H1 (cell line): ENCODE results near the gene TNP2. TPM values are rescaled to one million over a fixed set of nuclear protein-coding genes. Genes with fewer than 3 reads are reported as not detected.

ENCODE experiments used
- CTCF ChIA-PET: fragments of 300-600 bp; sonication (Branson Sonifier 250); formaldehyde crosslinking; loops from one replicate; lab custom pipeline; 2021; ENCODE audit not compliant: partially characterized antibody; lab: Charles Lee
- POLR2A ChIA-PET: fragments of 300-600 bp; sonication (Branson Sonifier 250); formaldehyde crosslinking; loops from one replicate; lab custom pipeline; 2021; ENCODE audit warnings: inconsistent platforms; ENCODE audit not compliant: partially characterized antibody; lab: Charles Lee
- DNase-seq, 2 experiments: peaks; one replicate each; pipeline versions ENCODE4 v3.0.0 to v3.0.0-alpha.2; 2010 to 2022; ENCODE audit warnings: low spot score in 2 of 2, low read depth in 1 of 2, mixed read lengths in 1 of 2
- FAIRE-seq: peaks from 2 replicates; lab custom pipeline; 2011; peaks lifted over from hg19 to GRCh38; lab: Jason Lieb, UNC
- H2AFZ ChIP-seq: 2 replicates; pipeline ENCODE4 v1.8.1; 2012; ENCODE audit warnings: low read length, inconsistent platforms
- H2AK5ac ChIP-seq: 2 replicates; pipeline ENCODE4 v1.6.1; 2013; ENCODE audit warnings: low read depth, low read length
- H2BK120ac ChIP-seq: replicated peaks from 2 replicates; pipeline ENCODE3; 2013; ENCODE audit warnings: low read depth, low read length, inconsistent platforms
- H2BK12ac ChIP-seq: 2 replicates; pipeline ENCODE4 v1.6.1; 2013; ENCODE audit warnings: low read depth, low read length
- H2BK15ac ChIP-seq: 2 replicates; pipeline ENCODE4 v1.6.1; 2013; ENCODE audit warnings: low read length
- H2BK20ac ChIP-seq: 2 replicates; pipeline ENCODE4 v1.6.1; 2013; ENCODE audit warnings: low read length
- H2BK5ac ChIP-seq: 2 replicates; pipeline ENCODE4 v1.6.1; 2013; ENCODE audit warnings: low read depth, low read length
- H3K14ac ChIP-seq: 2 replicates; pipeline ENCODE4 v1.6.1; 2013; ENCODE audit warnings: inconsistent platforms; ENCODE audit not compliant: insufficient read length
- H3K18ac ChIP-seq: 2 replicates; pipeline ENCODE4 v1.6.1; 2013; ENCODE audit warnings: low read length; ENCODE audit errors: extremely low read depth
- H3K23ac ChIP-seq: 2 replicates; pipeline ENCODE4 v1.6.1; 2013; ENCODE audit warnings: inconsistent platforms; ENCODE audit not compliant: insufficient read length
- H3K23me2 ChIP-seq: 2 replicates; pipeline ENCODE4 v1.6.1; 2013; ENCODE audit warnings: low read depth, low read length
- H3K27ac ChIP-seq: 2 replicates; pipeline ENCODE4 v1.6.1; 2011; ENCODE audit warnings: low read depth, low read length, inconsistent platforms
- H3K27me3 ChIP-seq, 4 experiments: replicated peaks in 1 of 4; 1 replicate in 1 of 4; 2 replicates in 3 of 4; pipeline versions ENCODE4 v1.6.1 to v1.8.1; 2011 to 2013; ENCODE audit warnings: low read length in 3 of 4, mild to moderate bottlenecking in 3 of 4, inconsistent platforms in 2 of 4, mixed read lengths in 2 of 4, moderate library complexity in 1 of 4; ENCODE audit not compliant: control insufficient read depth in 3 of 4, insufficient read depth in 3 of 4; ENCODE audit errors: extremely low read depth in 1 of 4
- H3K36me3 ChIP-seq, 4 experiments: 2 replicates each; pipeline versions ENCODE4 v1.6.1 to v1.8.1; 2011 to 2013; ENCODE audit warnings: mild to moderate bottlenecking in 4 of 4, low read length in 3 of 4, moderate library complexity in 2 of 4, control low read depth in 1 of 4, inconsistent platforms in 1 of 4; ENCODE audit not compliant: insufficient read depth in 4 of 4, control insufficient read depth in 2 of 4
- H3K4ac ChIP-seq: replicated peaks from 2 replicates; pipeline ENCODE3; 2013; ENCODE audit warnings: low read length, low read depth, mixed read lengths, inconsistent platforms; ENCODE audit not compliant: insufficient read length
- H3K4me1 ChIP-seq, 4 experiments: replicated peaks in 1 of 4; 1 replicate in 1 of 4; 2 replicates in 3 of 4; pipeline versions ENCODE4 v1.6.1 to v1.8.1; 2011 to 2013; ENCODE audit warnings: low read length in 3 of 4, inconsistent platforms in 2 of 4, mixed read lengths in 1 of 4; ENCODE audit not compliant: insufficient read depth in 4 of 4, control insufficient read depth in 3 of 4
- H3K4me2 ChIP-seq, 2 experiments: 2 replicates each; pipeline versions ENCODE4 v1.6.1 to v1.8.1; 2011 to 2013; ENCODE audit warnings: low read depth in 2 of 2, low read length in 2 of 2, control low read depth in 1 of 2, inconsistent platforms in 1 of 2, mild to moderate bottlenecking in 1 of 2; ENCODE audit not compliant: insufficient read depth in 1 of 2
- H3K4me3 ChIP-seq, 4 experiments: fragments of 200-600, 300-600 bp in 1 of 4; sonication (generic), shearing (Covaris generic), sonication (Bioruptor Twin) in 1 of 4; 2 replicates each; pipeline versions ENCODE4 v1.5.1 to v1.8.1; 2011 to 2016; ENCODE audit warnings: low read length in 4 of 4, low read depth in 3 of 4, control low read depth in 2 of 4, inconsistent platforms in 2 of 4, mild to moderate bottlenecking in 2 of 4, mixed read lengths in 1 of 4, moderate library complexity in 1 of 4; ENCODE audit not compliant: insufficient read depth in 2 of 4; ENCODE audit errors: extremely low read depth in 1 of 4
- H3K56ac ChIP-seq: replicated peaks from 2 replicates; pipeline ENCODE3; 2013; ENCODE audit warnings: low read depth, mild to moderate bottlenecking, mixed read lengths, low read length, inconsistent platforms; ENCODE audit not compliant: insufficient read length
- H3K79me1 ChIP-seq: 2 replicates; pipeline ENCODE4 v1.6.1; 2013; ENCODE audit warnings: low read depth, low read length, control low read depth
- H3K79me2 ChIP-seq, 2 experiments: 2 replicates each; pipeline versions ENCODE4 v1.6.1 to v1.8.1; 2012 to 2013; ENCODE audit warnings: low read length in 2 of 2, mild to moderate bottlenecking in 2 of 2, inconsistent platforms in 1 of 2; ENCODE audit not compliant: insufficient read depth in 2 of 2, control insufficient read depth in 1 of 2
- H3K9ac ChIP-seq, 4 experiments: replicated peaks in 1 of 4; 1 replicate in 1 of 4; 2 replicates in 3 of 4; pipeline versions ENCODE4 v1.6.1 to v1.8.1; 2011 to 2013; ENCODE audit warnings: low read depth in 3 of 4, low read length in 3 of 4, control low read depth in 2 of 4, mild to moderate bottlenecking in 2 of 4, moderate library complexity in 2 of 4, inconsistent platforms in 1 of 4; ENCODE audit errors: extremely low read depth in 1 of 4
- H3K9me3 ChIP-seq, 2 experiments: 2 replicates each; pipeline versions ENCODE4 v1.6.1 to v1.8.1; 2012 to 2013; ENCODE audit warnings: mild to moderate bottlenecking in 2 of 2, moderate library complexity in 2 of 2, control low read depth in 1 of 2, inconsistent platforms in 1 of 2, low read depth in 1 of 2, low read length in 1 of 2, mixed read lengths in 1 of 2; ENCODE audit not compliant: insufficient read depth in 2 of 2
- H4K20me1 ChIP-seq, 2 experiments: replicated peaks in 1 of 2; 2 replicates each; pipeline versions ENCODE3 to v1.8.1; 2011 to 2013; ENCODE audit warnings: inconsistent platforms in 2 of 2, low read length in 2 of 2, mild to moderate bottlenecking in 1 of 2; ENCODE audit not compliant: insufficient read depth in 2 of 2, control insufficient read depth in 1 of 2
- H4K5ac ChIP-seq: 2 replicates; pipeline ENCODE4 v1.6.1; 2013; ENCODE audit warnings: low read length, low read depth, mixed read lengths, inconsistent platforms; ENCODE audit not compliant: insufficient read length
- H4K8ac ChIP-seq: 2 replicates; pipeline ENCODE4 v1.8.0; 2013; ENCODE audit warnings: mild to moderate bottlenecking, moderate library complexity, low read length, inconsistent platforms; ENCODE audit not compliant: insufficient read depth; ENCODE audit errors: extremely low read depth
- H4K91ac ChIP-seq: replicated peaks from 2 replicates; pipeline ENCODE3; 2013; ENCODE audit warnings: low read length, mixed read lengths, inconsistent platforms; ENCODE audit not compliant: insufficient read length
- ATF2 ChIP-seq: IDR thresholded peaks from 2 replicates; pipeline ENCODE4 v1.6.1; 2012; ENCODE audit warnings: low read length, inconsistent platforms
- CREB1 ChIP-seq: IDR thresholded peaks from 2 replicates; pipeline ENCODE4 v1.6.1; 2012; ENCODE audit warnings: inconsistent platforms
- E2F6 ChIP-seq: IDR thresholded peaks from 2 replicates; pipeline ENCODE4 v1.6.1; 2012; ENCODE audit warnings: inconsistent platforms
- FOSL1 ChIP-seq: IDR thresholded peaks from 2 replicates; pipeline ENCODE4 v1.6.1; 2011; ENCODE audit warnings: mild to moderate bottlenecking, low read depth, low read length, moderate library complexity; ENCODE audit not compliant: insufficient read depth
- HDAC6 ChIP-seq: IDR thresholded peaks from one replicate; pipeline ENCODE4 v1.7.1; 2012; ENCODE audit warnings: low read depth, mild to moderate bottlenecking, inconsistent platforms, low read length, moderate library complexity
- MAX ChIP-seq: IDR thresholded peaks from 2 replicates; pipeline ENCODE4 v1.6.1; 2012; ENCODE audit warnings: inconsistent platforms
- POLR2AphosphoS5 ChIP-seq: IDR thresholded peaks from 2 replicates; pipeline ENCODE4 v1.6.1; 2011; ENCODE audit warnings: low read depth, low read length
- ZNF274 ChIP-seq: IDR thresholded peaks from 2 replicates; pipeline ENCODE4 v1.7.0; 2012; ENCODE audit warnings: low read length, borderline replicate concordance; ENCODE audit errors: extremely low read depth
- WGBS, 2 experiments: shearing (Covaris generic) in 1 of 2; methylation state at CpG; one replicate each; pipeline versions ENCODE4 v1.1.6 to v1.1.7; 2013 to 2015; ENCODE audit warnings: low lambda C conversion rate in 2 of 2, mixed read lengths in 2 of 2, inconsistent platforms in 1 of 2, low coverage in 1 of 2, missing lambda C conversion rate in 1 of 2; ENCODE audit not compliant: insufficient replicate concordance in 2 of 2, insufficient coverage in 1 of 2, insufficient read length in 1 of 2; ENCODE audit errors: extremely low coverage in 1 of 2, missing lambda C conversion rate in 1 of 2; 5-methylcytosine and 5-hydroxymethylcytosine counted together
- polyA plus RNA-seq, 7 experiments: library from polyadenylated mRNA; depleted of rRNA in 3 of 7; stranded (reverse) in 5 of 7; unstranded in 2 of 7; fragments of >200 nt in 5 of 7; fragments of 200-250 nt in 2 of 7; gene quantifications; 1 replicate in 5 of 7; 2 replicates in 1 of 7; 4 replicates in 1 of 7; pipeline versions ENCODE4 v1.2.1 to v1.2.3, GENCODE V29; 2011 to 2013; ENCODE audit warnings: missing spikeins in 2 of 7, mixed read lengths in 2 of 7
- total RNA-seq: library from RNA; stranded (reverse); fragmentation: NEBNext Ultra II Directional; extraction: Animal tissue kit (Norgen Biotek cat#: 25700); gene quantifications from 2 replicates; pipeline ENCODE4 v1.2.1, GENCODE V29; 2021

Gene TNP2
- total and polyA plus RNA-seq, 2 of the 8 experiments (the other 6 are each of a cell fraction or from before 2014, with no cell fraction given) = not detected

- Histone ChIP-seq H3K4me2 (no peak overlapping the region), H4K8ac (no peak overlapping the region), H4K91ac (no peak overlapping the region), H4K5ac (no peak overlapping the region), H3K23me2 (no peaks in the 10 kb centered on the region; the same call in 1 of the 2 replicates), H3K9me3 (no peaks in the 10 kb centered on the region), H3K23ac (no peak overlapping the region), H2AK5ac (no peak overlapping the region), H3K4me1 (peaks cover 0 to 6% (median 3%) of the 10 kb centered on the region in 4 experiments; a peak in 3 of 7 replicates), H2BK20ac (no peak overlapping the region), H3K18ac (no peak overlapping the region), H3K4me3 (no peak overlapping the region), H3K27ac (no peak overlapping the region), H4K20me1 (no peaks in the 10 kb centered on the region), H3K14ac (no peak overlapping the region), H2BK120ac (no peak overlapping the region), H2BK12ac (no peak overlapping the region), H3K79me1 (no peaks in the 10 kb centered on the region; the same call in 1 of the 2 replicates), H3K4ac (no peak overlapping the region), H2AFZ (no peak overlapping the region), H3K79me2 (no peaks in the 10 kb centered on the region), H3K36me3 (no peaks in the 10 kb centered on the region), H3K9ac (no peak overlapping the region), H3K56ac (no peak overlapping the region), H2BK15ac (no peak overlapping the region), H3K27me3 (no peaks in the 10 kb centered on the region), H2BK5ac (no peak overlapping the region)
- DNase-seq = no peak
- ChIA-PET CTCF (interaction anchor here (1.0 kb wide), 1 partner anchor 274 kb away, joined by 3 read pairs; no protein-coding TSS in a partner anchor), POLR2A (interaction anchor here (2.8 kb wide), 1 partner anchor 10 kb away, joined by 18 read pairs; the partner anchor contains the start of gene SOCS1)
- no peak for FAIRE-seq
- 93% methylated on average over 5 of the region's 5 CpGs; no CpG with 5 or more reads in 1 of the 2 experiments for WGBS, 2 experiments
- no peak for TF ChIP-seq ATF2
- TF ChIP-seq ZNF274 = no peak
- TF ChIP-seq CREB1 = no peak
- TF ChIP-seq HDAC6 = no peak
- no peak for TF ChIP-seq MAX
- TF ChIP-seq E2F6 = no peak
- TF ChIP-seq FOSL1 = no peak
- TF ChIP-seq POLR2AphosphoS5 = no peak
Observed at GRCh38 chr16:11245222-11245737, 23.8 kb downstream of the TNP2 start.
